GM23338 (cell line): Measurements from ENCODE around the gene SPNS1. TPM values are rescaled to one million over a fixed set of nuclear protein-coding genes. Genes with fewer than 3 reads are reported as not detected.

Experiments used
- ATAC-seq: fragments of 200-7000 bp; cut with Tn5 transposase; 3 replicates; pipeline ENCODE4 v1.9.1; 2020
- DNase-seq: peaks from one replicate; pipeline ENCODE4 v3.0.0-alpha.2; 2015; ENCODE audit warnings: low spot score
- H2AFZ ChIP-seq: fragments of 200-600 bp; sonication (generic); 2 replicates; pipeline ENCODE4 v1.8.0; 2016; ENCODE audit warnings: antibody characterized with exemption, mild to moderate bottlenecking, moderate library complexity
- H3F3A ChIP-seq: fragments of 200-600 bp; sonication (generic); replicated peaks from 2 replicates; pipeline ENCODE4 v1.8.0; 2017; ENCODE audit warnings: antibody characterized with exemption, mixed run types, low read depth
- H3K27ac ChIP-seq: fragments of 200-600 bp; sonication (generic); 2 replicates; pipeline ENCODE4 v1.6.1; 2016; ENCODE audit warnings: low read depth
- H3K27me3 ChIP-seq: fragments of 200-600 bp; sonication (generic); 2 replicates; pipeline ENCODE4 v1.8.0; 2016; ENCODE audit warnings: mild to moderate bottlenecking, mixed run types, moderate library complexity; ENCODE audit not compliant: insufficient read depth
- H3K36me3 ChIP-seq: fragments of 200-600 bp; sonication (generic); 2 replicates; pipeline ENCODE4 v1.8.0; 2016; ENCODE audit warnings: mild to moderate bottlenecking; ENCODE audit not compliant: insufficient read depth
- H3K4me1 ChIP-seq: fragments of 200-600 bp; sonication (generic); 2 replicates; pipeline ENCODE4 v1.8.0; 2016; ENCODE audit warnings: mild to moderate bottlenecking, moderate library complexity; ENCODE audit not compliant: insufficient read depth
- H3K4me2 ChIP-seq: fragments of 200-600 bp; sonication (generic); 2 replicates; pipeline ENCODE4 v1.7.1; 2017; ENCODE audit warnings: mixed run types
- H3K4me3 ChIP-seq: fragments of 200-600 bp; sonication (generic); 2 replicates; pipeline ENCODE4 v1.6.1; 2016; ENCODE audit warnings: mixed run types
- H3K79me2 ChIP-seq: fragments of 200-600 bp; sonication (generic); replicated peaks from 2 replicates; pipeline ENCODE4 v1.8.0; 2017; ENCODE audit warnings: mild to moderate bottlenecking; ENCODE audit not compliant: insufficient read depth
- H3K9me2 ChIP-seq: fragments of 200-600 bp; sonication (generic); 2 replicates; pipeline ENCODE4 v1.8.0; 2017; ENCODE audit not compliant: insufficient read depth
- H4K20me1 ChIP-seq: fragments of 200-600 bp; sonication (generic); replicated peaks from 2 replicates; pipeline ENCODE4 v1.8.0; 2017; ENCODE audit warnings: mild to moderate bottlenecking; ENCODE audit not compliant: insufficient read depth
- H3K27ac Mint-ChIP-seq: 2 replicates; pipeline ENCODE4 v1.8.0; 2020; ENCODE audit warnings: inconsistent platforms, mild to moderate bottlenecking, moderate library complexity, mixed read lengths
- H3K27me3 Mint-ChIP-seq: 3 replicates; pipeline ENCODE4 v1.8.0; 2022; ENCODE audit warnings: low read depth, mild to moderate bottlenecking, moderate library complexity, mixed read lengths, inconsistent platforms; ENCODE audit not compliant: insufficient read depth, poor library complexity
- H3K36me3 Mint-ChIP-seq: 3 replicates; pipeline ENCODE4 v1.8.0; 2021; ENCODE audit warnings: low read depth, mild to moderate bottlenecking, inconsistent platforms, moderate library complexity, mixed read lengths
- H3K4me1 Mint-ChIP-seq: 3 replicates; pipeline ENCODE4 v1.8.0; 2020; ENCODE audit warnings: mild to moderate bottlenecking, inconsistent platforms, mixed read lengths
- H3K4me3 Mint-ChIP-seq: 3 replicates; pipeline ENCODE4 v1.8.0; 2021; ENCODE audit warnings: moderate library complexity, mild to moderate bottlenecking, inconsistent platforms, mixed read lengths
- H3K9me3 Mint-ChIP-seq: 3 replicates; pipeline ENCODE4 v1.8.0; 2020; ENCODE audit warnings: moderate library complexity, mild to moderate bottlenecking, inconsistent platforms, mixed read lengths
- CREB1 ChIP-seq: fragments of 250-450 bp; sonication (Bioruptor Pico); IDR thresholded peaks from 2 replicates; pipeline ENCODE4 v1.5.0; 2020; ENCODE audit warnings: low read depth, mild to moderate bottlenecking, moderate library complexity
- CTCF ChIP-seq, 2 experiments: fragments of 200-600 bp in 1 of 2; sonication (generic) in 1 of 2; conservative IDR thresholded peaks; 2 replicates each; pipeline versions ENCODE4 v1.5.1 to v1.6.1; 2016 to 2017; ENCODE audit warnings: antibody characterized with exemption in 2 of 2, low read depth in 2 of 2, mild to moderate bottlenecking in 2 of 2, moderate library complexity in 1 of 2
- ETS1 ChIP-seq: IDR thresholded peaks from 2 replicates; pipeline ENCODE4 v1.6.1; 2016; ENCODE audit warnings: antibody characterized with exemption
- EZH2 ChIP-seq: fragments of 200-600 bp; sonication (generic); IDR thresholded peaks from one replicate; pipeline ENCODE4 v1.8.0; 2017; ENCODE audit warnings: antibody characterized with exemption, mild to moderate bottlenecking, low read depth; ENCODE audit not compliant: unreplicated experiment
- EZH2phosphoT487 ChIP-seq: fragments of 200-600 bp; sonication (generic); IDR thresholded peaks from one replicate; pipeline ENCODE4 v1.8.1; 2018; ENCODE audit warnings: antibody characterized with exemption; ENCODE audit not compliant: unreplicated experiment
- JUNB ChIP-seq: IDR thresholded peaks from one replicate; pipeline ENCODE4 v1.6.1; 2016; ENCODE audit warnings: antibody characterized with exemption; ENCODE audit not compliant: unreplicated experiment
- NANOG ChIP-seq: IDR thresholded peaks from 2 replicates; pipeline ENCODE4 v1.6.1; 2016; ENCODE audit warnings: antibody characterized with exemption, borderline replicate concordance
- POLR2AphosphoS5 ChIP-seq: IDR thresholded peaks from 2 replicates; pipeline ENCODE4 v1.6.1; 2016; ENCODE audit warnings: antibody characterized with exemption, low read depth
- STAT1 ChIP-seq: IDR thresholded peaks from one replicate; pipeline ENCODE4 v1.6.1; 2016; ENCODE audit warnings: antibody characterized with exemption; ENCODE audit not compliant: unreplicated experiment
- ZNF114 ChIP-seq: fragments of 250-450 bp; sonication (Bioruptor Pico); IDR thresholded peaks from 2 replicates; pipeline ENCODE4 v1.5.0; 2020; ENCODE audit warnings: mild to moderate bottlenecking, moderate library complexity
- ZNF331 ChIP-seq: fragments of 250-450 bp; sonication (Bioruptor Pico); IDR thresholded peaks from 2 replicates; pipeline ENCODE4 v1.5.0; 2020; ENCODE audit warnings: low read depth, mild to moderate bottlenecking, moderate library complexity
- polyA plus RNA-seq: library from polyadenylated mRNA; unstranded; fragments of >200 nt; fragmentation: Nextera tagmentation; extraction: Ambion mirVana; gene quantifications from 2 replicates; pipeline ENCODE4 v1.2.1, GENCODE V29; 2016
- total RNA-seq: library from RNA; depleted of rRNA; stranded (reverse); fragments of >200 nt; shearing (Covaris generic); gene quantifications from 2 replicates; pipeline ENCODE4 v1.2.3, GENCODE V29; 2014
- TF ChIP-seq, protein P1 (sequence below): fragments of 250-450 bp; sonication (Bioruptor Pico); IDR thresholded peaks from 2 replicates; pipeline ENCODE4 v1.5.0; 2020; ENCODE audit warnings: mild to moderate bottlenecking, moderate library complexity
- TF ChIP-seq, protein P2 (sequence below): IDR thresholded peaks from one replicate; pipeline ENCODE4 v1.6.1; 2018; ENCODE audit warnings: antibody characterized with exemption; ENCODE audit not compliant: unreplicated experiment

SPNS1 gene
- total and polyA plus RNA-seq, 2 experiments from 2014 or later = 37.2 to 48.5 TPM

DNA sequence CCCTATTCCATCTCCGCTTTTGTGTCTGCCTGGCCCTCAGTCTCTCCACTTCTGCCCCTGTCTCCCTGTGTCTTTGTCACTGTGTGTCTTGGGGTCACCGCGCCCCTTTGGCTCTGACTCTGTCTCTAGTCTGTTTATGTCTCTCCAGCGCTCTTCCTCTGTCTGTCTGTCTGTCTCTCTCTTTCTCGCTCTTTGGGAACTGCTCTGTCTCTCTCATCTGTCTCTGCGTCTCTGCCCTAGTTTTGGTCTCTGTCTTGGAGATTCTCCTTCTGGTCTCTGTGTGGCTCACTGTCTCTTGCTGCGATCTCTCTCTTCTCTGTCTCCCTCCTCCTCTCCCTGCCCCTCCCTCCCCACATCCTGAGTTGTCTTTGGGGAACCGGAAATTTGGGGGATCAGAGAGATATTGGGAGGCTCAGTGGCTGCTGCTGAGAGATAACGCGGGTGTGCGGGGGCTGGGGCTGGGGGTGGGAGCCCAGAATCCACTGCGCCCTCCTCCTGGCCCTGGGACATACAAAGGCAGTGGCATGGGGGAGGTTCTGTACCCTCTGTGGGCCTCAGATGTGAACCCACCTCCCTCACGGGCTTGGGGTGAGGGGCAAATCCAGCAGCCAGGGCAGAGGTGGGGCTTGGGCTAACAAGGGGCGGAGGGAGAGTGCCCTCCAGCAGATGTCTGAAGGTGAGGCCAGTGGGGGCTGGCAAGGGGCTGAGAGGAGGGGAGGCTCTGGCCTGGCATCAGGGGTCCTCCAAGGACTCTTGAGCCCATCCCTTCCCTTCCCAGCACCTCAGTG, 34.7 kb downstream of the SPNS1 start:
- Mint-ChIP-seq H3K9me3 (no peaks in the 10 kb centered on the region), H3K4me3 (no peak overlapping the region), H3K27ac (no peak overlapping the region), H3K27me3 (no peaks in the 10 kb centered on the region), H3K36me3 (no peaks in the 10 kb centered on the region), H3K4me1 (peaks cover 4% of the 10 kb centered on the region; the same call in 2 of the 3 replicates)
- Histone ChIP-seq H3K27me3 (no peaks in the 10 kb centered on the region), H3K79me2 (no peaks in the 10 kb centered on the region), H3F3A (no peaks in the 10 kb centered on the region), H3K36me3 (no peaks in the 10 kb centered on the region), H3K27ac (no peak overlapping the region), H3K4me1 (no peaks in the 10 kb centered on the region), H3K9me2 (peaks cover 4% of the 10 kb centered on the region; the same call in 1 of the 2 replicates), H3K4me3 (no peak overlapping the region), H4K20me1 (no peaks in the 10 kb centered on the region), H2AFZ (peak overlapping the region; percentile 86), H3K4me2 (no peak overlapping the region)
- no peak for DNase-seq
- TF ChIP-seq NANOG (no peak), POLR2AphosphoS5 (no peak), JUNB (no peak), ZNF331 (CRISPR knock-in tag) (no peak), STAT1 (no peak), CREB1 (CRISPR knock-in tag) (no peak), ETS1 (no peak), EZH2 (no peak), ZNF114 (CRISPR knock-in tag) (no peak), CTCF (conservative IDR thresholded peaks at IDR 0.05; ENCODE audit: low read depth in 2 of 2) (no peak), EZH2phosphoT487 (no peak)
- TF ChIP-seq, protein P1, sequence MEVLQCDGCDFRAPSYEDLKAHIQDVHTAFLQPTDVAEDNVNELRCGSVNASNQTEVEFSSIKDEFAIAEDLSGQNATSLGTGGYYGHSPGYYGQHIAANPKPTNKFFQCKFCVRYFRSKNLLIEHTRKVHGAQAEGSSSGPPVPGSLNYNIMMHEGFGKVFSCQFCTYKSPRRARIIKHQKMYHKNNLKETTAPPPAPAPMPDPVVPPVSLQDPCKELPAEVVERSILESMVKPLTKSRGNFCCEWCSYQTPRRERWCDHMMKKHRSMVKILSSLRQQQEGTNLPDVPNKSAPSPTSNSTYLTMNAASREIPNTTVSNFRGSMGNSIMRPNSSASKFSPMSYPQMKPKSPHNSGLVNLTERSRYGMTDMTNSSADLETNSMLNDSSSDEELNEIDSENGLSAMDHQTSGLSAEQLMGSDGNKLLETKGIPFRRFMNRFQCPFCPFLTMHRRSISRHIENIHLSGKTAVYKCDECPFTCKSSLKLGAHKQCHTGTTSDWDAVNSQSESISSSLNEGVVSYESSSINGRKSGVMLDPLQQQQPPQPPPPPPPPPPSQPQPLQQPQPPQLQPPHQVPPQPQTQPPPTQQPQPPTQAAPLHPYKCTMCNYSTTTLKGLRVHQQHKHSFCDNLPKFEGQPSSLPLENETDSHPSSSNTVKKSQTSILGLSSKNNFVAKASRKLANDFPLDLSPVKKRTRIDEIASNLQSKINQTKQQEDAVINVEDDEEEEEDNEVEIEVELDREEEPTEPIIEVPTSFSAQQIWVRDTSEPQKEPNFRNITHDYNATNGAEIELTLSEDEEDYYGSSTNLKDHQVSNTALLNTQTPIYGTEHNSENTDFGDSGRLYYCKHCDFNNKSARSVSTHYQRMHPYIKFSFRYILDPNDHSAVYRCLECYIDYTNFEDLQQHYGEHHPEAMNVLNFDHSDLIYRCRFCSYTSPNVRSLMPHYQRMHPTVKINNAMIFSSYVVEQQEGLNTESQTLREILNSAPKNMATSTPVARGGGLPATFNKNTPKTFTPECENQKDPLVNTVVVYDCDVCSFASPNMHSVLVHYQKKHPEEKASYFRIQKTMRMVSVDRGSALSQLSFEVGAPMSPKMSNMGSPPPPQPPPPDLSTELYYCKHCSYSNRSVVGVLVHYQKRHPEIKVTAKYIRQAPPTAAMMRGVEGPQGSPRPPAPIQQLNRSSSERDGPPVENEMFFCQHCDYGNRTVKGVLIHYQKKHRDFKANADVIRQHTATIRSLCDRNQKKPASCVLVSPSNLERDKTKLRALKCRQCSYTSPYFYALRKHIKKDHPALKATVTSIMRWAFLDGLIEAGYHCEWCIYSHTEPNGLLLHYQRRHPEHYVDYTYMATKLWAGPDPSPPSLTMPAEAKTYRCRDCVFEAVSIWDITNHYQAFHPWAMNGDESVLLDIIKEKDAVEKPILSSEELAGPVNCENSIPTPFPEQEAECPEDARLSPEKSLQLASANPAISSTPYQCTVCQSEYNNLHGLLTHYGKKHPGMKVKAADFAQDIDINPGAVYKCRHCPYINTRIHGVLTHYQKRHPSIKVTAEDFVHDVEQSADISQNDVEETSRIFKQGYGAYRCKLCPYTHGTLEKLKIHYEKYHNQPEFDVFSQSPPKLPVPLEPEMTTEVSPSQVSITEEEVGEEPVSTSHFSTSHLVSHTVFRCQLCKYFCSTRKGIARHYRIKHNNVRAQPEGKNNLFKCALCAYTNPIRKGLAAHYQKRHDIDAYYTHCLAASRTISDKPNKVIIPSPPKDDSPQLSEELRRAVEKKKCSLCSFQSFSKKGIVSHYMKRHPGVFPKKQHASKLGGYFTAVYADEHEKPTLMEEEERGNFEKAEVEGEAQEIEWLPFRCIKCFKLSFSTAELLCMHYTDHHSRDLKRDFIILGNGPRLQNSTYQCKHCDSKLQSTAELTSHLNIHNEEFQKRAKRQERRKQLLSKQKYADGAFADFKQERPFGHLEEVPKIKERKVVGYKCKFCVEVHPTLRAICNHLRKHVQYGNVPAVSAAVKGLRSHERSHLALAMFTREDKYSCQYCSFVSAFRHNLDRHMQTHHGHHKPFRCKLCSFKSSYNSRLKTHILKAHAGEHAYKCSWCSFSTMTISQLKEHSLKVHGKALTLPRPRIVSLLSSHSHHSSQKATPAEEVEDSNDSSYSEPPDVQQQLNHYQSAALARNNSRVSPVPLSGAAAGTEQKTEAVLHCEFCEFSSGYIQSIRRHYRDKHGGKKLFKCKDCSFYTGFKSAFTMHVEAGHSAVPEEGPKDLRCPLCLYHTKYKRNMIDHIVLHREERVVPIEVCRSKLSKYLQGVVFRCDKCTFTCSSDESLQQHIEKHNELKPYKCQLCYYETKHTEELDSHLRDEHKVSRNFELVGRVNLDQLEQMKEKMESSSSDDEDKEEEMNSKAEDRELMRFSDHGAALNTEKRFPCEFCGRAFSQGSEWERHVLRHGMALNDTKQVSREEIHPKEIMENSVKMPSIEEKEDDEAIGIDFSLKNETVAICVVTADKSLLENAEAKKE (CRISPR knock-in tag) = no peak
- TF ChIP-seq, protein P2, sequence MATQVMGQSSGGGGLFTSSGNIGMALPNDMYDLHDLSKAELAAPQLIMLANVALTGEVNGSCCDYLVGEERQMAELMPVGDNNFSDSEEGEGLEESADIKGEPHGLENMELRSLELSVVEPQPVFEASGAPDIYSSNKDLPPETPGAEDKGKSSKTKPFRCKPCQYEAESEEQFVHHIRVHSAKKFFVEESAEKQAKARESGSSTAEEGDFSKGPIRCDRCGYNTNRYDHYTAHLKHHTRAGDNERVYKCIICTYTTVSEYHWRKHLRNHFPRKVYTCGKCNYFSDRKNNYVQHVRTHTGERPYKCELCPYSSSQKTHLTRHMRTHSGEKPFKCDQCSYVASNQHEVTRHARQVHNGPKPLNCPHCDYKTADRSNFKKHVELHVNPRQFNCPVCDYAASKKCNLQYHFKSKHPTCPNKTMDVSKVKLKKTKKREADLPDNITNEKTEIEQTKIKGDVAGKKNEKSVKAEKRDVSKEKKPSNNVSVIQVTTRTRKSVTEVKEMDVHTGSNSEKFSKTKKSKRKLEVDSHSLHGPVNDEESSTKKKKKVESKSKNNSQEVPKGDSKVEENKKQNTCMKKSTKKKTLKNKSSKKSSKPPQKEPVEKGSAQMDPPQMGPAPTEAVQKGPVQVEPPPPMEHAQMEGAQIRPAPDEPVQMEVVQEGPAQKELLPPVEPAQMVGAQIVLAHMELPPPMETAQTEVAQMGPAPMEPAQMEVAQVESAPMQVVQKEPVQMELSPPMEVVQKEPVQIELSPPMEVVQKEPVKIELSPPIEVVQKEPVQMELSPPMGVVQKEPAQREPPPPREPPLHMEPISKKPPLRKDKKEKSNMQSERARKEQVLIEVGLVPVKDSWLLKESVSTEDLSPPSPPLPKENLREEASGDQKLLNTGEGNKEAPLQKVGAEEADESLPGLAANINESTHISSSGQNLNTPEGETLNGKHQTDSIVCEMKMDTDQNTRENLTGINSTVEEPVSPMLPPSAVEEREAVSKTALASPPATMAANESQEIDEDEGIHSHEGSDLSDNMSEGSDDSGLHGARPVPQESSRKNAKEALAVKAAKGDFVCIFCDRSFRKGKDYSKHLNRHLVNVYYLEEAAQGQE = no peak
- no peak for ATAC-seq
